K562 (cell line): Measurements from ENCODE around the gene SLC25A11. TPM values are rescaled to one million over a fixed set of nuclear protein-coding genes. Genes with fewer than 3 reads are reported as not detected.

Experiments
- ATAC-seq: fragments of 200-7000 bp; cut with Tn5 transposase; 3 replicates; pipeline ENCODE4 v1.9.1; 2020; ENCODE audit warnings: moderate library complexity
- BruUV-seq: library from RNA; stranded (reverse); fragments of 400-500 nt; replicated peaks from 2 replicates; lab custom pipeline; 2021; lab: Mats Ljungman, UMichigan
- CTCF ChIA-PET: fragments of 300-600 bp; formaldehyde crosslinking; extraction: SDS; loops from one replicate; lab custom pipeline; 2021; ENCODE audit warnings: low intra/inter-chr PET ratio; lab: Yijun Ruan, JAX
- POLR2A ChIA-PET: fragments of 300-600, 350-650 bp; sonication (Branson Sonifier 250); formaldehyde crosslinking; extraction: SDS; loops from one replicate; lab custom pipeline; 2021; ENCODE audit warnings: antibody characterized with exemption, inconsistent platforms; lab: Yijun Ruan, JAX
- DNase-seq, 4 experiments: peaks; one replicate each; pipeline versions ENCODE4 v3.0.0 to v3.0.0-alpha.2; 2011 to 2018; ENCODE audit warnings: low spot score in 3 of 4, mixed read lengths in 3 of 4; ENCODE audit errors: extremely low read depth in 1 of 4
- FAIRE-seq: peaks from 2 replicates; lab custom pipeline; 2011; peaks lifted over from hg19 to GRCh38; lab: Jason Lieb, UNC
- H2AFZ ChIP-seq: 2 replicates; pipeline ENCODE4 v1.6.0; 2011; ENCODE audit warnings: low read depth, low read length, control low read depth, inconsistent platforms
- H3K27ac ChIP-seq: fragments of 200-600 bp; 3 replicates; pipeline ENCODE4 v1.8.0; 2011; ENCODE audit warnings: low read depth, mild to moderate bottlenecking, control low read depth, inconsistent platforms, low read length, moderate library complexity, mixed read lengths; ENCODE audit errors: extremely low read depth
- H3K27me3 ChIP-seq, 2 experiments: fragments of 300-600 bp in 1 of 2; 2 replicates in 1 of 2; 3 replicates in 1 of 2; pipeline versions ENCODE4 v1.6.0 to v1.8.0; 2011; ENCODE audit warnings: inconsistent platforms in 2 of 2, low read length in 2 of 2, mild to moderate bottlenecking in 1 of 2, mixed read lengths in 1 of 2, moderate library complexity in 1 of 2; ENCODE audit not compliant: control insufficient read depth in 2 of 2, insufficient read depth in 2 of 2
- H3K36me3 ChIP-seq: fragments of 300-600 bp; 3 replicates; pipeline ENCODE4 v1.8.0; 2011; ENCODE audit warnings: mild to moderate bottlenecking, low read length, inconsistent platforms; ENCODE audit not compliant: control insufficient read depth, insufficient read depth
- H3K4me1 ChIP-seq, 2 experiments: fragments of 200-600 bp in 1 of 2; replicated peaks in 1 of 2; 2 replicates in 1 of 2; 3 replicates in 1 of 2; pipeline versions ENCODE4 v1.5.1 to v1.8.0; 2011; ENCODE audit warnings: inconsistent platforms in 2 of 2, low read length in 2 of 2, mild to moderate bottlenecking in 1 of 2, mixed read lengths in 1 of 2, moderate library complexity in 1 of 2; ENCODE audit not compliant: control insufficient read depth in 2 of 2, insufficient read depth in 2 of 2
- H3K4me2 ChIP-seq: 2 replicates; pipeline ENCODE4 v1.6.1; 2011; ENCODE audit warnings: low read length, control low read depth, inconsistent platforms, mixed read lengths; ENCODE audit not compliant: insufficient read depth
- H3K4me3 ChIP-seq: fragments of 200-600 bp; sonication (generic), shearing (Covaris generic); 2 replicates; pipeline ENCODE4 v1.5.1; 2016; ENCODE audit warnings: control low read depth, inconsistent platforms
- H3K79me2 ChIP-seq: fragments of 200-600 bp; 3 replicates; pipeline ENCODE4 v1.8.0; 2011; ENCODE audit warnings: low read length, inconsistent platforms; ENCODE audit not compliant: control insufficient read depth, insufficient read depth
- H3K9ac ChIP-seq, 2 experiments: 2 replicates each; pipeline versions ENCODE4 v1.6.0 to v1.6.1; 2011; ENCODE audit warnings: low read depth in 2 of 2, low read length in 2 of 2, control low read depth in 1 of 2, inconsistent platforms in 1 of 2, mild to moderate bottlenecking in 1 of 2, mixed read lengths in 1 of 2; ENCODE audit not compliant: insufficient read depth in 1 of 2
- H3K9me1 ChIP-seq: one replicate; pipeline ENCODE4 v1.6.0; 2011; ENCODE audit warnings: inconsistent platforms, mild to moderate bottlenecking, low read length, moderate library complexity; ENCODE audit not compliant: control insufficient read depth, insufficient read depth
- H3K9me3 ChIP-seq: replicated peaks from 2 replicates; pipeline ENCODE4 v1.5.1; 2011; ENCODE audit warnings: low read depth, low read length, inconsistent platforms; ENCODE audit not compliant: control insufficient read depth, insufficient read depth
- H4K20me1 ChIP-seq: replicated peaks from 2 replicates; pipeline ENCODE4 v1.6.1; 2011; ENCODE audit warnings: low read length, inconsistent platforms, mixed read lengths; ENCODE audit not compliant: control insufficient read depth, insufficient read depth
- C11orf30 ChIP-seq: fragments of 450-650 bp; IDR thresholded peaks from 2 replicates; pipeline ENCODE4 v1.6.1; 2016; ENCODE audit warnings: low read depth, mild to moderate bottlenecking
- CHCHD3 ChIP-seq: fragments of 250-450 bp; sonication (Bioruptor Pico); IDR thresholded peaks from 2 replicates; pipeline ENCODE4 v2.1.2; 2022; ENCODE audit warnings: mild to moderate bottlenecking
- DPF2 ChIP-seq: fragments of 450-650 bp; IDR thresholded peaks from 2 replicates; pipeline ENCODE4 v1.6.1; 2016
- GABPB1 ChIP-seq: sonication (generic); formaldehyde crosslinking; IDR thresholded peaks from 2 replicates; pipeline ENCODE4 v1.8.0; 2022; ENCODE audit warnings: mild to moderate bottlenecking, missing genetic modification reagents
- JUNB ChIP-seq: fragments of 450-650 bp; formaldehyde crosslinking; conservative IDR thresholded peaks from 2 replicates; pipeline ENCODE4 v1.4.0; 2020; ENCODE audit warnings: mild to moderate bottlenecking
- KAT2B ChIP-seq: IDR thresholded peaks from one replicate; pipeline ENCODE4 v1.6.1; 2012; ENCODE audit warnings: low read depth, mild to moderate bottlenecking, control low read depth, inconsistent platforms, low read length, moderate library complexity
- NFE2 ChIP-seq: IDR thresholded peaks from 2 replicates; pipeline ENCODE4 v1.6.1; 2014; ENCODE audit warnings: antibody characterized with exemption, low read depth
- RAD21 ChIP-seq, 2 experiments: fragments of 250-450 bp in 1 of 2; fragments of 450-650 bp in 1 of 2; sonication (Bioruptor Pico) in 1 of 2; formaldehyde crosslinking in 1 of 2; IDR thresholded peaks in 1 of 2; conservative IDR thresholded peaks in 1 of 2; 2 replicates each; pipeline versions ENCODE4 v1.4.0 to v1.8.0; 2020 to 2022; ENCODE audit warnings: mild to moderate bottlenecking in 2 of 2, moderate library complexity in 1 of 2
- TEAD4 ChIP-seq, 2 experiments: sonication (generic) in 1 of 2; formaldehyde crosslinking in 1 of 2; IDR thresholded peaks; 2 replicates each; pipeline versions ENCODE4 v1.6.1 to v1.8.0; 2012 to 2022; ENCODE audit warnings: borderline replicate concordance in 1 of 2, inconsistent platforms in 1 of 2, low read length in 1 of 2, mild to moderate bottlenecking in 1 of 2, missing genetic modification reagents in 1 of 2
- ZNF133 ChIP-seq: fragments of 250-450 bp; sonication (Bioruptor Pico); IDR thresholded peaks from 2 replicates; pipeline ENCODE4 v1.4.0; 2020; ENCODE audit warnings: mild to moderate bottlenecking
- ZNF232 ChIP-seq: sonication (generic); formaldehyde crosslinking; IDR thresholded peaks from 2 replicates; pipeline ENCODE4 v1.8.0; 2022; ENCODE audit warnings: mild to moderate bottlenecking, missing genetic modification reagents
- ZNF609 ChIP-seq: sonication (generic); formaldehyde crosslinking; IDR thresholded peaks from 2 replicates; pipeline ENCODE4 v1.8.1; 2023; ENCODE audit warnings: missing genetic modification reagents, mild to moderate bottlenecking, borderline replicate concordance
- ZNF699 ChIP-seq: fragments of 250-450 bp; sonication (Bioruptor Pico); IDR thresholded peaks from 2 replicates; pipeline ENCODE4 v1.8.0; 2021; ENCODE audit warnings: mild to moderate bottlenecking, moderate library complexity; ENCODE audit not compliant: insufficient replicate concordance
- WGBS: fragments of 100-300 bp; shearing (Covaris generic); methylation state at CpG from one replicate; pipeline ENCODE4 v1.1.6; 2016; ENCODE audit warnings: low coverage, mixed read lengths; ENCODE audit not compliant: insufficient coverage; ENCODE audit errors: missing lambda C conversion rate; 5-methylcytosine and 5-hydroxymethylcytosine counted together
- in situ Hi-C: fragments of 300-500 bp; cut with MboI; formaldehyde crosslinking; loops from 4 replicates; pipeline ENCODE4 v1.15.0; 2018; ENCODE audit warnings: inconsistent platforms, mixed read lengths
- intact Hi-C: fragments of 100-400 bp; cut with micrococcal nuclease; formaldehyde crosslinking; loops from 2 replicates; pipeline ENCODE4 v1.14.2; 2022
- polyA plus RNA-seq, 8 experiments: library from polyadenylated mRNA; depleted of rRNA in 4 of 8; stranded (reverse) in 5 of 8; unstranded in 3 of 8; fragments of >200 nt; fragmentation: Nextera tagmentation in 2 of 8; fragmentation: Illumina TruSeq in 1 of 8; extraction: Ambion mirVana in 2 of 8; extraction: Trizol in 1 of 8; gene quantifications; 2 replicates each; pipeline versions ENCODE4 v1.2.1 to v1.2.3, GENCODE V29; 2011 to 2014; ENCODE audit warnings: inconsistent platforms in 1 of 8, missing spikeins in 1 of 8
- total RNA-seq, 7 experiments: library from RNA; depleted of rRNA in 6 of 7; stranded (reverse); fragments of >200 nt in 6 of 7; fragmentation: Illumina TruSeq in 2 of 7; extraction: Trizol in 2 of 7; gene quantifications; 2 replicates each; pipeline versions ENCODE4 v1.2.1 to v1.2.3, GENCODE V29; 2011 to 2021; ENCODE audit warnings: low replicate concordance in 1 of 7
- TF ChIP-seq, protein P1 (sequence below): fragments of 250-450 bp; sonication (Bioruptor Pico); IDR thresholded peaks from 2 replicates; pipeline ENCODE4 v1.4.0; 2020; ENCODE audit warnings: mild to moderate bottlenecking

Gene SLC25A11
- total and polyA plus RNA-seq, 9 of the 15 experiments (the other 6 are each of a cell fraction or from before 2014, with no cell fraction given): 3.1 to 56.7 (median 32.9) TPM

DNA sequence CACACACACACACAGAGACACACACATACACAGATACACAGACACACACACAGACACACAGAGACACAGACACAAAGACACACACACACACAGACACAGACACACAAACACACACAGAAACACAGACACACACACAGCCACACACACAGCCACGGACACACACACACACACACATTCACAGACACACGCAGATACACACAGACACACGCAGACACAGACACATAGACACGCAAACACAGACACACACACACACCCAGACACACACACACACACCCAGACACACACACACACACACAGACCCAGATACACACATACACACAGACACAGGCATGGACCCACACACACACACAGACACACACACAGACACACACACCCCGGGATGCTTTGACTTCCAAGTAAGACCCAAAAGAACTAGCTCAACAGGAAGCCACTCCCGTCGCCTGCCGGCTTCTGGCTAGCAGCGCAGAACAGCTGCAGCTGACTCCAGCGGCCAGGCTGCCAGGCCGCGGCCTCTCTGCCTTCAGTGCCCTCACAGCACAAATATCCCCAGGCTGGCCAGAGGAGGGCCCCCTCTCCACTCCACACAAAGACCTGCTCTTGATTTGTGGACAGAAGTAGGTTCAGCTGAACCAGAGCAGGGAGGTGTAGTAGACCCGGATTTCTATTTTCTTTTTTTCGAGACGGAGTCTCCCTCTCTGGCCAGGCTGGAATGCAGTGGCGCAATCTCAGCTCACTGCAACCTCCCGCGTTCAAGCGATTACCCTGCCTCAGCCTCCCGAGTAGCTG lies 30.9 kb downstream of the SLC25A11 start:
- peak overlapping the region; percentile 95 for H2AFZ ChIP-seq
- no peaks in the 10 kb centered on the region for H3K9me1 ChIP-seq
- no peaks in the 10 kb centered on the region for H4K20me1 ChIP-seq
- peak overlapping the region; percentile 25; the same call in 1 of the 2 replicates for H3K4me2 ChIP-seq
- FAIRE-seq (peak; percentile 78), DNase-seq (peak; percentile 55 to 80 (median 68)), ATAC-seq (peak; percentile 99)
- H3K4me1 ChIP-seq: peaks cover 3 to 12% of the 10 kb centered on the region in 2 experiments; a peak in 4 of 5 replicates
- intact Hi-C loops: loop anchor here (1.0 to 10.0 kb wide), 2 partner anchors 56 to 153 kb away; partner anchors contain the start of gene SPAG7
- in situ Hi-C loops: no loop called here
- WGBS: 26% methylated on average over 15 of the region's 20 CpGs
- H3K27ac ChIP-seq: no peak overlapping the region; the same call in 2 of the 3 replicates
- BruUV-seq: no TSS peak
- no peaks in the 10 kb centered on the region for H3K9me3 ChIP-seq
- no peaks in the 10 kb centered on the region; a peak in 1 of 5 replicates for H3K27me3 ChIP-seq
- peak overlapping the region in 1 of 2 experiments; percentile 58; a peak in 1 of 4 replicates for H3K9ac ChIP-seq
- ChIA-PET CTCF (interaction anchor here (0.9 to 1.3 kb wide), 2 partner anchors 78 to 154 kb away, joined by 3 read pairs; no protein-coding TSS in a partner anchor), POLR2A (interaction anchor here (0.6 to 1.2 kb wide), 7 partner anchors 9 to 111 kb away, joined by 3 to 5 read pairs (median 3); partner anchors contain the start of genes C17orf107 and CAMTA2)
- H3K36me3 ChIP-seq: no peaks in the 10 kb centered on the region
- H3K79me2 ChIP-seq: no peaks in the 10 kb centered on the region
- no peak overlapping the region for H3K4me3 ChIP-seq
- TF ChIP-seq GABPB1 (CRISPR knock-in tag): no peak
- no peak for TF ChIP-seq ZNF232 (CRISPR knock-in tag)
- TF ChIP-seq ZNF699 (CRISPR knock-in tag): no peak
- no peak for TF ChIP-seq JUNB (CRISPR knock-in tag)
- TF ChIP-seq NFE2: no peak
- peak; percentile 70 to 84 for TF ChIP-seq RAD21 (CRISPR knock-in tag; conservative IDR thresholded peaks at IDR 0.05 in 1 of 2, IDR thresholded peaks at IDR 0.05 in 1 of 2)
- no peak for TF ChIP-seq KAT2B
- TF ChIP-seq CHCHD3 (CRISPR knock-in tag): no peak
- TF ChIP-seq, protein P1, sequence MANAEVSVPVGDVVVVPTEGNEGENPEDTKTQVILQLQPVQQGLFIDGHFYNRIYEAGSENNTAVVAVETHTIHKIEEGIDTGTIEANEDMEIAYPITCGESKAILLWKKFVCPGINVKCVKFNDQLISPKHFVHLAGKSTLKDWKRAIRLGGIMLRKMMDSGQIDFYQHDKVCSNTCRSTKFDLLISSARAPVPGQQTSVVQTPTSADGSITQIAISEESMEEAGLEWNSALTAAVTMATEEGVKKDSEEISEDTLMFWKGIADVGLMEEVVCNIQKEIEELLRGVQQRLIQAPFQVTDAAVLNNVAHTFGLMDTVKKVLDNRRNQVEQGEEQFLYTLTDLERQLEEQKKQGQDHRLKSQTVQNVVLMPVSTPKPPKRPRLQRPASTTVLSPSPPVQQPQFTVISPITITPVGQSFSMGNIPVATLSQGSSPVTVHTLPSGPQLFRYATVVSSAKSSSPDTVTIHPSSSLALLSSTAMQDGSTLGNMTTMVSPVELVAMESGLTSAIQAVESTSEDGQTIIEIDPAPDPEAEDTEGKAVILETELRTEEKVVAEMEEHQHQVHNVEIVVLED (CRISPR knock-in tag): no peak
- TF ChIP-seq DPF2: peak; percentile 66; the same call in 1 of the 2 replicates
- TF ChIP-seq C11orf30: no peak
- TF ChIP-seq ZNF609 (CRISPR knock-in tag): no peak
- TF ChIP-seq TEAD4 (IDR thresholded peaks at IDR 0.05; ENCODE audit: low read length): no peak
- no peak for TF ChIP-seq TEAD4 (CRISPR knock-in tag; IDR thresholded peaks at IDR 0.05; ENCODE audit: borderline replicate concordance)
- TF ChIP-seq ZNF133: no peak
